ENCODE measurements around the gene TMC6.

Gene TMC6

GRCh38 chr17:78111727-78112517 is 16.6 kb downstream of the TMC6 start:
- in situ Hi-C loops (cut with MboI; ENCODE audit: low sequenced_read_pairs), result no loop called here

- in situ Hi-C loops (cut with MboI; ENCODE audit: low sequenced_read_pairs), result no loop called here
Observed at GRCh38 chr17:78111016-78111726, 17.4 kb downstream of the TMC6 start.

- in situ Hi-C loops (cut with MboI; ENCODE audit: low sequenced_read_pairs), result no loop called here
Observed at GRCh38 chr17:78110363-78111015, 18.1 kb downstream of the TMC6 start.

GRCh38 chr17:78109489-78109761 is 19.1 kb downstream of the TMC6 start:
- in situ Hi-C loops (cut with MboI; ENCODE audit: low sequenced_read_pairs), result no loop called here

GRCh38 chr17:78108726-78109488 is 19.6 kb downstream of the TMC6 start:
- in situ Hi-C loops (cut with MboI; ENCODE audit: low sequenced_read_pairs), result no loop called here

- in situ Hi-C loops (cut with MboI; ENCODE audit: low sequenced_read_pairs), result no loop called here
Observed at GRCh38 chr17:78107976-78108725, 20.4 kb downstream of the TMC6 start.

DNA sequence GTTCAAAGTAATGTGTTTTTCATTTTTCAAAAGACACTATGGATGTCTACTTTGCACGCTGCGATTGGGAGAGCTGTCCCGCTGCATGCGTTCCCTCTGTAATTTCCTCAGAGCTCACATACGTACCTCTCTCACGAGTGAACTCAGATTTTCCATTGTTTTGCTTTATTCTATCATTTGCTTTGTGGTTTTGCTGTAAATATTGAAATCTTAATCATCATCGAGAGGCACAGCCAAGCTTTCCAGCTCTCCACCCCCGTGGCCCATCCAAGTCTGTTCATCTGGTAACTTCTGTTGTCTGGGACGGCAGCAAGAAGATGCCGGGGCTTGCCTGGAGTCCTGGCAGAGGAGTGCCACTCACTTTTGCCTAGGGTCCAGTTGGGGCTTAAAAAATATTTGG is 21.1 kb downstream of the TMC6 start:
- in situ Hi-C loops (cut with MboI; ENCODE audit: low sequenced_read_pairs), result no loop called here

GRCh38 chr17:78106211-78106610 is 22.3 kb downstream of the TMC6 start:
- in situ Hi-C loops (cut with MboI; ENCODE audit: low sequenced_read_pairs), result no loop called here

DNA sequence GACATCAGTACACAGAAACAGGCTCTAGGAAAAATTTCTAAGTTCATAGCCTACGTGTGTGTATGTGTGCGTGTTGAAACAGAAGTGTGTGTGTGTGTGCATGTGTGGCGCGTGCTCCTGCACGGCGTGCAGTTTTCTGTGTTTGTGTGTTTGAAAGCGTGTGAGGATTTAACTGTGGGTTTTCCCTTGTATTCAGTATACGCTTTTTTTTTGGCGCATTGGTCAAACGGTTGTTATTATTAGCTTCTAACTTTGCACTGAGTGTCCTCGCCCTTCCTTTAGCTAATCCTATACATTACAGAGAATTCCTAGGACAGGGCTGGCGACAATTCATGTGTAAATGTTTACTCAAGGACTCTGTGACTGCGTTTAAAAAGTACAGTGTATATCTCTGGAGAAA is 23.0 kb downstream of the TMC6 start:
- in situ Hi-C loops (cut with MboI; ENCODE audit: low sequenced_read_pairs), result no loop called here

DNA sequence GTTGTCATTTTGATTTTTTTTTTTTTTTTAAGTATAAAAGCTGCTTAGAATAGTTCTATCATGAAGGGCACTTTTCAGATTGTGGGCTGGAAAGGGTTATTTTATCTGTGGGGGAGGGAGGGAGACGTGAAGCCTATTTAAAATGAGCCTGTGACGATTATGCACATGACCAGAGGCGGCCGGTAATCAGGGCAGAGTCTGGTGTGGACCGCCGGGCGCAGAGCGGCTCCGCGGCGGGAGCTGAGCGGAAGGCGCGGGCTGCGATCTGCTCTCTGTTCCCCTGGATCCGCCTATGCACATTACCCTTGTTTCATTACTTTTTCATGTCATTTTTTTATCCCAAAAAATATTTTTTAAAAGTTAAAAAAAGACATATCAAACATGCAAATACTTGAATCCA is 23.5 kb downstream of the TMC6 start:
- in situ Hi-C loops (cut with MboI; ENCODE audit: low sequenced_read_pairs), result no loop called here

DNA sequence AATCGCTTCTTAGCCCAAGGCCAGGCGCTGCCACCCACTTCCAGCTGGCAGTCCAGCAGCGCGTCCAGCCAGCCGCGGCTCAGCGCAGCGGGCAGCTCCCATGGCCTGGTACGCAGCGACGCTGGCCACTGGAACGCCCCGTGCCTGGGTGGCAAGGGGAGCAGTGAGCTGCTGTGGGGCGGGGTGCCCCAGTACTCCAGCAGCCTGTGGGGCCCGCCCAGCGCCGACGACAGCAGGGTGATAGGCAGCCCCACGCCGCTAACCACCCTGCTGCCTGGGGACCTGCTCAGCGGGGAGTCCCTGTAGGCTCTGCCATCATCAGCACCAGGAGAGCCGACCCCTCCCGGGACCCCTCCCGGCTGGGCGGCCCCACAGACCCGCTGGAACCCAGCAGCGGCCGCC is 24.0 kb downstream of the TMC6 start:
- in situ Hi-C loops (cut with MboI; ENCODE audit: low sequenced_read_pairs), result no loop called here

DNA sequence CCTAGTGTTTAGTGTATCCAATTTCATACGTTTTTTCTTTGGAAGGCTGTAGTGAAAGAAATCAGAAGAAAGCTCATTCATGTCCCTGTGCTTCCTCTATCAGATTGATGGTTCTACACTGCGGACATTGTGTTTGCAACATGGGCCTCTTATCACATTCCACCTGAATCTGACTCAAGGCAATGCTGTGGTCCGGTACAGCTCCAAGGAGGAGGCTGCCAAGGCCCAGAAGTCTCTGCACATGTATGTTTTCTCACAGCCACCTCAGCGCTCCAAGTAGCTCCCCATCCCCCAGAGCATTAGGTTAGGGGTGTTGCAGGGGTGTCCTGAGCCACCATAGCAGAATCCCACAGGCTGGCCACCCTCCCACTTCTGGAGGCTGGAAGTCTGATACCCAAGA is 25.2 kb downstream of the TMC6 start:
- in situ Hi-C loops (cut with MboI; ENCODE audit: low sequenced_read_pairs), result no loop called here

- in situ Hi-C loops (cut with MboI; ENCODE audit: low sequenced_read_pairs), result no loop called here
Observed at GRCh38 chr17:78101542-78101941, 27.0 kb downstream of the TMC6 start.

GRCh38 chr17:78101112-78101511 is 27.4 kb downstream of the TMC6 start:
- in situ Hi-C loops (cut with MboI; ENCODE audit: low sequenced_read_pairs), result no loop called here

- in situ Hi-C loops (cut with MboI; ENCODE audit: low sequenced_read_pairs), result no loop called here
Observed at GRCh38 chr17:78096093-78096492, 32.5 kb downstream of the TMC6 start.

- in situ Hi-C loops (cut with MboI; ENCODE audit: low sequenced_read_pairs), result no loop called here
Observed at GRCh38 chr17:78095035-78095434, 33.5 kb downstream of the TMC6 start.

DNA sequence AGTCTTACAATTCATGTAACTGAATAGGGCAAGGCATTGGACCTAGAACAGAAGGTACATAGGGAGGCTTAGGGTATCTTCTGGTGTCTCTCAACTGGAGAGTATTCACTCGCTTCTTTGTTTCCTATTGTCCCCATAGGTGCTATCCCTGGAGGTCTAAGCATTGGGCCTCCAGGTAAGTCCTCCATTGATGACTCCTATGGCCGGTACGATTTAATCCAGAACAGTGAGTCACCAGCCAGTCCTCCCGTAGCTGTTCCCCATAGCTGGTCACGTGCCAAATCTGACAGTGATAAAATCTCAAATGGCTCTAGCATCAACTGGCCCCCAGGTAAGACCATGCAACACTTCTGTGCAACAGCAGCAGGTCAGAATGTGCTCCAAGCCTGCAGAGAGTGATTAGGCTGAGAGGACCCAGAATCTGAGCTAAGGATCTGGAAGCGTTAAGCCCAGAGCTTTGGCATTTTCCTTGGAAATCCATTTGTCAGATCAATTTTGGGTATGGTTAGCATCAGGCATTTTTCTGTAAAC is 35.7 kb downstream of the TMC6 start:
- in situ Hi-C loops (cut with MboI; ENCODE audit: low sequenced_read_pairs), result no loop called here

GRCh38 chr17:78089576-78090281 is 38.8 kb downstream of the TMC6 start:
- in situ Hi-C loops (cut with MboI; ENCODE audit: low sequenced_read_pairs), result no loop called here

DNA sequence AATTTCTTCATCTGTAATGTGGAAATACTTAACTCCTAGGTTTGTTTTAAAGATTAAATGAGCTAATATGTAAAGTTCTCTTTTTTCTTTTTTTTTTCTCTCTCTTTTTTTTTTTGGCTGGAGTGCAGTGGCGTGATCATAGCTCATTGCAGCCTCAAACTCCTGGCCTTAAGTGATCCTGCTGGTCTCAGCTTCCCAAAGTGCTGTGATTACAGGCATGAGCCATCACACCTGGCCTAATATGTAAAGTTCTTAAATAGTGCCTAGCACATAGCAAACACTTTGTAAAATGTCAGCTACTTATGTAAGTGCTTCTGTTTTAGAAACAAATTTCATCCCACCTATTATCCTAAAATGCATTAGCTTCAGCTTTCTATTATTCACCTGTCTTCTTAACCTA is 40.0 kb downstream of the TMC6 start:
- in situ Hi-C loops (cut with MboI; ENCODE audit: low sequenced_read_pairs), result no loop called here

DNA sequence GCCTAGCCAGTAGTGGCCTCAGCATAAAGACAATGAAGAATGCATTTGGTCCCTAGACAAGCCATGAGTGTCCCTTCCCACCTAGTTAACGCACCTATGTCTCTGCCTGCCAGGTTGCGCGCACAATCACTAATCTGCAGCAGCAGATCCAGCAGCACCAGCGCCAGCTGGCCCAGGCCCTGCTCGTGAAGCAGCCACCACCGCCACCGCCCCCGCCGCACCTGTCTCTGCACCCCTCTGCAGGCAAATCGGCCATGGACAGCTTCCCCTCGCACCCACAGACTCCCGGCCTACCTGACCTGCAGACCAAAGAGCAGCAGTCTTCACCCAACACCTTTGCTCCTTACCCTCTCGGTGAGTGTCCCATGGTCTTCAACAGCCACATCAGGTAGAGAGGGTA is 41.8 kb downstream of the TMC6 start:
- in situ Hi-C loops (cut with MboI; ENCODE audit: low sequenced_read_pairs), result no loop called here

Data from HL-60/S4 (cell line).